ENCODE results near the gene DSN1. TPM values are rescaled to one million over a fixed set of nuclear protein-coding genes. Genes with fewer than 3 reads are reported as not detected.

Gene DSN1
- total and polyA plus RNA-seq, 10 of the 15 experiments (the other 5 are each of a cell fraction or from before 2014, with no cell fraction given) = 15.3 to 33.1 (median 21.7) TPM

- no TSS peak for BruUV-seq (replicated peaks)
- no peak overlapping the region for H3K4me2 ChIP-seq (ENCODE audit: control insufficient read depth, insufficient read depth)
- no peak overlapping the region for H2AFZ ChIP-seq (ENCODE audit: control insufficient read depth, low read depth, low read length)
- RAD21 ChIA-PET (ENCODE audit: unreplicated experiment) = no interaction called here
- H3K4me1 ChIP-seq (ENCODE audit: control insufficient read depth, insufficient read depth, low read length) = no peaks in the 10 kb centered on the region; the same call in 1 of the 2 replicates
- H3K79me2 ChIP-seq (ENCODE audit: control insufficient read depth, insufficient read depth, low read length) = no peaks in the 10 kb centered on the region
- no peaks in the 10 kb centered on the region for H3K9me3 ChIP-seq (replicated peaks; ENCODE audit: control insufficient read depth, insufficient read depth, low read length)
- intact Hi-C loops (cut with micrococcal nuclease; ENCODE audit: unreplicated experiment) = loop anchor here (5.0 kb wide), 2 partner anchors 56 to 81 kb away; a partner anchor contains a TSS
- H3K4me3 ChIP-seq = no peak overlapping the region
- in situ Hi-C loops (cut with MboI) = no loop called here
- H3K36me3 ChIP-seq (ENCODE audit: control insufficient read depth in 2 of 2, insufficient read depth in 2 of 2, low read length in 1 of 2) = peaks cover 10 to 18% of the 10 kb centered on the region in 2 experiments
- FAIRE-seq (no peak), ATAC-seq (no peak), DNase-seq (ENCODE audit: low read depth, low spot score) (no peak)
- TF ChIP-seq SMAD1 (IDR thresholded peaks at IDR 0.05; ENCODE audit: low read depth, partially characterized antibody) (no peak), HSF1 (IDR thresholded peaks at IDR 0.05; ENCODE audit: low read depth, low read length) (no peak), POLR2AphosphoS2 (IDR thresholded peaks at IDR 0.05; ENCODE audit: low read depth, low read length) (no peak), TBL1XR1 (IDR thresholded peaks at IDR 0.05; ENCODE audit: low read depth, low read length) (no peak), BCLAF1 (IDR thresholded peaks at IDR 0.05) (no peak), MYC (IDR thresholded peaks at IDR 0.05; ENCODE audit: insufficient read depth, insufficient read length, insufficient replicate concordance, low read length, severe bottlenecking) (no peak), STAT3 (IDR thresholded peaks at IDR 0.05; ENCODE audit: low read depth, low read length) (no peak), BACH1 (IDR thresholded peaks at IDR 0.05; ENCODE audit: borderline replicate concordance) (no peak), RAD21 (IDR thresholded peaks at IDR 0.05; ENCODE audit: insufficient read depth, low read depth, low read length) (no peak), SKIL (IDR thresholded peaks at IDR 0.05; ENCODE audit: low read depth, poor library complexity, severe bottlenecking) (no peak), ATF3 (IDR thresholded peaks at IDR 0.05; ENCODE audit: borderline replicate concordance, extremely low read depth, low read depth, low read length) (no peak), TCF3 (IDR thresholded peaks at IDR 0.05; ENCODE audit: borderline replicate concordance, insufficient read depth, low read depth, low read length) (no peak), RBBP5 (conservative IDR thresholded peaks at IDR 0.05) (no peak), TARDBP (IDR thresholded peaks at IDR 0.05; ENCODE audit: borderline replicate concordance) (no peak), CBX3 (IDR thresholded peaks at IDR 0.05; ENCODE audit: borderline replicate concordance, low read depth) (no peak), PML (IDR thresholded peaks at IDR 0.05; ENCODE audit: low read length) (no peak), CBFB (IDR thresholded peaks at IDR 0.05; ENCODE audit: low read depth) (no peak), USF1 (IDR thresholded peaks at IDR 0.05; ENCODE audit: borderline replicate concordance, extremely low read length, insufficient read depth, low read depth, low read length) (no peak)
- POLR2A ChIA-PET = no interaction called here
- no peak overlapping the region for H3K9ac ChIP-seq (ENCODE audit: control insufficient read depth, insufficient read depth, low read length)
- no peaks in the 10 kb centered on the region for H3K27me3 ChIP-seq (replicated peaks in 1 of 2; ENCODE audit: control insufficient read depth in 2 of 2, insufficient read depth in 2 of 2, low read length in 1 of 2)
- no peaks in the 10 kb centered on the region for H4K20me1 ChIP-seq (ENCODE audit: control insufficient read depth, insufficient read depth)
- no peak overlapping the region for H3K27ac ChIP-seq (ENCODE audit: control insufficient read depth, insufficient read depth)
- CTCF ChIA-PET = no interaction called here
- WGBS (ENCODE audit: insufficient coverage, insufficient replicate concordance, low lambda C conversion rate, missing lambda C conversion rate) = 90% methylated on average over 5 of the region's 5 CpGs
- SMC1A ChIA-PET (ENCODE audit: uncharacterized antibody, unreplicated experiment) = no interaction called here
These were observed 32.5 kb upstream of the DSN1 start for GRCh38 chr20:36806049-36806448.
